Iris pigment epithelial cell (primary cell): ENCODE measurements around the gene COL18A1.

Source experiments
- DNase-seq: peaks from one replicate; pipeline ENCODE4 v3.0.0-alpha.2; 2011; ENCODE audit warnings: low read depth

The COL18A1 gene

DNA sequence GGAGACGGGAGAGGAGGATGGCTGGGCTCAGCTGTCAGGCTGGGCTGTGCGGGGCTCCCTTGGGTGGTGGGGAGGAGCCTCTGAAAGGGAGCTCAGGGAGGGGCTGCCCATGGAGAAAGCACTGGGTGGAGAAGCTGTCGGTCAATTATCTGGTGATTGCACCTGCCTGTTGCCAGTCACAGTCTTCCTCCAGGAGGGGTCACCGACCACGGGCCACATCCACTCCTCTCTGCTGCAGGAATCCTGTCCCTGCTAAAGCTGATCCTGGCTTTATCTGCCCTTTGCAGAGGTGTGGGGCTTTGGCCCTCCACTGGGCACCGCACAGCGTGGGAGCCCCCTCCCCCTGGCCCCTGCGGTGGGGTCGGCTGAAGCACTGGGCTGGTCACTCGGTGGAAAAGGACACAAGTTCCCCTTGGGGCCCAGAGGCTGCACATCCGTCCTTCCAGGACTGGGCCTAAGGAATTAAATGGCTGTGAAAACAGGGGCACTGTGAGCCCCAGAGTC, 21.8 kb upstream of the COL18A1 start:
- no peak for DNase-seq

DNA sequence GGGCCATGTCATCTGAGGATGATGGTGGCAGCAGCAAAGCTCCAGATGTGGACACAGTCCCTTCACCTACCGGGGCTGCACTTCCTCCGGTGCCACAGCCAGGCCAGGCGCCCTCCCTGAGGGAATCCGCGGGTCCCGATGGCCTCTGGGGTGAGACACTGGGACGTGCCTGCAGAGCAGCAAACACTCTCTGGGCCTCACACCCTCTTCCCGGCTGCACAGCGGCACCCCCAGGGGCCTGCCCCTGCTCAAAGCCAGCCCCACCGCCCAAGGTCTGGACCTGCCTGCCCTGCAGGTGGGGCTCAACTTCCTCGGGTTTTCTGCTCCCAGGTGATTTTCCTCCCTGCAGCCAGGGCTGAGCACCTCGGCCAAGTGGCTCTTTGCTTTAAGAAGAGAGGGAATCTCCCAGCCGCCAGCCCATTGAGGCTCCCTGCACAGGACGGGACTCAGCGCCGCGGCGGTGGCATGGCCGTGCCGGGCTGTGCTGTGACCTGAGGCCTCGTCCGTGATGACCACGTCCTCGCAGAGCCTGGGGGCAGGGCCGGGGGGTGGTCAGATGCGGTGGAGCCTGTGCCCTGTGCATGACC, 21.3 kb upstream of the COL18A1 start:
- no peak for DNase-seq

DNA sequence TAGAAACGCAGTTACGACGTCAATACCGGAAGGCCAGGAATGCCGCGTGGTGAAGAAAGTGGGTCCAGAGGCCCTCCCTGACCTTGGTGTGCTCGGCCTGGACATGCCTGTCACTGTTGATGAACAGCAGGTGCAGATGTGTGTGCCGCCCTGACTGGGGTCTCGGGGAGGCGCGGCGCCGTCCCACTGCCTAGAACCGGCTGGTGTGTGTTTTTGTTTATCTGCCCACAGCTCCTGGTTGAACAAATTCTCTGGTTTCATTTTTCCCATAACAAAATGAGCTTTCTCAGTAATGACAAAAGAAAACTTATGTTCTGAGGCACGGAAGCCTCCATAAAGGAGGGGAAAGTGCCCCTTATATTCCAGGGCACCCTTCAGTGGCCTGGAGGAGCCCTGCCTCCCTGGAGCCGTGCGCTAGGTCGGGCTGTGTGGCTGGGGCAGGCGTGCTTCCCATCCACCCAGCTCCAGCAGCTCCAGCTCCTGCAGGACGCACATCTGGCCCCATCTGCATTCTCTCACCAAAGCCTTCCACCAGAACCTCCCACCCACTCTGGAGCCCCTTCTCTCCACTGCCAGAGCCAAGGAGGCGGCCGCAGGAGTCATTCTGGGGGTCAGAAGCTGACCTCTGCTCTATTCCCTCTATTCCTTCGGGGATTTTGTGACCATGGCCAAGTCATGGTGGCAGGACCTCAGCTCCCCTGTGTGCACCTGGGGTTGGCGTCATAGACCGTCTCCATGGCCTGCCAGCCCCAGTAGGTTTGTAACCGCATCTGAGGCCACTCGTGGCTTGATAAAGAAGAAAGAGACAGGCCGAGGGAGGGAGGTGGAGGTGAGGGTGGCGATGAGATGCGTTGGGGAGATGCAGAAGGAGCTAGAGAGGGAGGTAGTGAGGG, 20.1 kb upstream of the COL18A1 start:
- no peak for DNase-seq

DNA sequence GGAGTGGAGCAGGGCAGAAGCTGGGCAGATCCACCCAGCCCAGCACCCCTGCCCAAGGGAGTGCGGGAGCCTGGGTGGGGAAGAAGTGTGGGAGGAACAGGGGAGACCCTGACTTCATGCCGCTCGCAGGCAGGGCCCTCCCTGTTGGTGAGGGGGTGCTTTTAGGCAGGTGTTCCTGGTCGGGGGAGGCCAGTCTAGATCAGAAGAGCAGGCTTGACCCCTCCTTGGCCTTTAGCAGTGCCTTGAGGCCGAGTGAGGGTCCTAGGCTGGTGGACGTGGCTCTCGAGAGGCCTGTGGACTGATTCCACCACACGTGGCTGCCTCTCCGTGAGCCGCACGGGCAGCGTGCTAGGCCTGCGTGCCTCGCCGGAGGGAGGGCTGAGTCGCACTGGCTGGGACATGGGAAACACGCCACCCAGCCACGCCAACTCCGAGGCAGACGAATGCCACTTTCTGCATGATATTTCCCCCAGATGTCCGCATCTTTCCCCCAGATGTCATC, 19.4 kb upstream of the COL18A1 start:
- no peak for DNase-seq

DNA sequence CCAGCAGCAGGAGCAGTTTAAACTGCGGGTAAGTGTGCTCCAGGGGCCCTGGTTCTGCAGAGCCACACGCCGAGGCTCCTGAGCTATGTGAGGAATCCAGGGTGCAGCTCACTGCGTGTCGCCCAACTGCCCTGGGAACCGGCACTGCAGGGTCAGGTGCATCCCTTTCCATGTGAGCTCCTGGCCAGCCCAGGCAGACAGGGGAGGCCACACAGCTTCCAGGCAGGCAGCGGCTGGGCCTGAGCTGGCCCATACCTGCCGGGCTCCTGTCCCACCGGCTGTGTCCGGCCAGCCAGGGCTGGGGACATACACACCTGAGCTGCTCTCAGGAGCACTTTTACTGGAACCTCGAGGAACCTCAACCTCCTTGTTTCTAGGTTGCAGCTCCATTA, 18.6 kb upstream of the COL18A1 start:
- DNase-seq, result no peak

DNA sequence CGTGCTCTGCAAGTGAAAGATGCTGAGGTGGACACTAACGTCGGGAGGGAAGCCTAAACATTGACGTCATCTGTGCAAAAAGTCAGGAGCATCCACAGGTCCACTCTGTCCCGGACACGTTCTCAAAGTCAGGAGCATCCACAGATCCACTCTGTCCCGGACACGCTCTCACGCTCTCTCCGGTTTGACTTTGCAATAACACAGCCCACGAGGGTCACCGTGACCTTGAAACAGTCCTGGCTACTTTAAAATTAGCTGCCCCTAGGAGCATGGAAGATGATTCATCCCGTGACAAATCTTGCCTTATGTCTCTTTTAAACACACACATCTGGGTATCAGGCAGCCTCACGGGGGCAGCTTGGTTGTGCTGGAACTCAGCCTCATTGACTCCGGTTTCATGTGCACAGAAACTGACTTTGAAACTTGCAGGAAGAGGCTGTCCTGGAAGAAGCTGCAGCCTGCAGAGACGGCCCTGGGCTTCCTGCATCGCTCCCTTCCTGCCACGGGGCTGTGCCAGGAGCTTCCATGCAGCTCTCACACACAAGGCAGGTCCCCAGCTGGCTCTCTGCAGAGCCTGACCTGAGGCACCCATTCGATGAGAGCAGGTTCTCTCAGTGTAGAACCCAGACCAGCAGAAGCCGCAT, 18.1 kb upstream of the COL18A1 start:
- peak; percentile 84 for DNase-seq

DNA sequence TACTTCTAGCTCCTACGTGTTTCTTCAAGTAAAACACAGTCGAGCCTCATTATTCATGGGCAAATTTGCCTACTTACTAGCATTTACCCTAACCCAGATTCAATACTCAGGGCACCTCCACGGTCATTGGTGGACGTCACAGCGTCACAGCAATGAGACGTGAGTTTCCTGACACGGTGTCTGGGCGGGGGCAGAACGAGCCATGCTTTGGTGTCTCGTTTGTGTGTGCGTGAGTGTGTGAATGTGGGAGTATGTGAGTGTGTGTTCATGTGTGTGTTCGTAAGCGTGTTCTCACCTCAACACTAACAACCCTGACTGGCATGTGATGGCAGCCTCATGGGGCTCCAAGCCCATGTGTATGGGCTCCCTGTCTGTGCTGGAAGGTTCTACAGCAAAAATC, 17.5 kb upstream of the COL18A1 start:
- DNase-seq, result no peak

DNA sequence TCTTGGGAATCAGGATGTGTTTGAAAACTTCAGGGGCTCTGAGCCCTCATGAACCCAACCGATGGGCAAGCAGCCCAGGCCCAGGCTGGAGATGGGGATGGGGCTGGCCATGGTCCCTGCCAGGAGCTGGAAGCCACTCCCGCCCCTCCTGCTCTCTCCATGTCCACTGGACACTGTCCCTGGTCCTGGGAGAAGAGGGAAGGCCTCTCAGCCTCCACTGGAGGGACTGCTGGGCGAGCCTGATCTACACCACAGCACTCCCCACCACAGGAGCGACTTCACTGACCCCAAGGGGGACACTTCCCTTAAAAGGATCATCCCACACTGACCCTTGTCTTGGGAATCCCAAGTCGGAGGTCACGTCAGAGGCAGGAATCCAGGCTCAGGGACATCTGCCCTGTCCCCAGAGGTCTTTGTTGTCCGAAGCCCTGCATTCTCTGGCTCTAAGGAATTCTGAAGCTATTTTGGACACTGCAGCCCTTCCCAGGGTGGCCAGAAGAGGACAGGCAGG, 16.9 kb upstream of the COL18A1 start:
- DNase-seq, result no peak

DNA sequence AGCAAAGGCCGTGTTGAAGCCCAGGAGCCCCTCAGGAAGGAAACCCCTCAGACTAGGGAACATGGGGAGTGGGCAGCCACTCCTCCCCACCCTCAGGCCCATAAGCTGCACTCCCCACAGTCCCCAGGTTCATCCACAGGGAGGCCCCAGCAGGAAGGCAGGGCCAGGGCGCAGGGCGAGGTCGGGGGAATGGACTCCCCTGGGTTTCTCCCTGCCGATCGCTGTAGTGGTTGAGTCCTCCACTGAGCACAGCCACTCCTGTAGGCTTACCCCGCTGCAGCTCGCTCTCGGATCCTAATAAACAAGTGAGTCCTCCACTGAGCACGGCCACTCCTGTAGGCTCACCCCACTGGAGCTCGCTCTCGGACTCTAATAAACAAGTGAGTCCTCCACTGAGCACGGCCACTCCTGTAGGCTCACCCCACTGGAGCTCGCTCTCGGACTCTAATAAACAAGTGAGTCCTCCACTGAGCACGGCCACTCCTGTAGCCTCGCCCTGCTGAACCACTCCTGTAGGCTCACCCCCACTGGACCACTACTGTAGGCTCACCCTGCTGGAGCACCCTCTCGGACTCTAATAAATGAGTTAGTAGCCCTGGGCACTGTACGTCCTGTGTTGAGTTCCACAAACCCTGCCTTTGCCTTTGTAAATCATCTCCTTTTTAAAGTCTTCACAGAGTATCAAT, 16.2 kb upstream of the COL18A1 start:
- DNase-seq, result no peak

DNA sequence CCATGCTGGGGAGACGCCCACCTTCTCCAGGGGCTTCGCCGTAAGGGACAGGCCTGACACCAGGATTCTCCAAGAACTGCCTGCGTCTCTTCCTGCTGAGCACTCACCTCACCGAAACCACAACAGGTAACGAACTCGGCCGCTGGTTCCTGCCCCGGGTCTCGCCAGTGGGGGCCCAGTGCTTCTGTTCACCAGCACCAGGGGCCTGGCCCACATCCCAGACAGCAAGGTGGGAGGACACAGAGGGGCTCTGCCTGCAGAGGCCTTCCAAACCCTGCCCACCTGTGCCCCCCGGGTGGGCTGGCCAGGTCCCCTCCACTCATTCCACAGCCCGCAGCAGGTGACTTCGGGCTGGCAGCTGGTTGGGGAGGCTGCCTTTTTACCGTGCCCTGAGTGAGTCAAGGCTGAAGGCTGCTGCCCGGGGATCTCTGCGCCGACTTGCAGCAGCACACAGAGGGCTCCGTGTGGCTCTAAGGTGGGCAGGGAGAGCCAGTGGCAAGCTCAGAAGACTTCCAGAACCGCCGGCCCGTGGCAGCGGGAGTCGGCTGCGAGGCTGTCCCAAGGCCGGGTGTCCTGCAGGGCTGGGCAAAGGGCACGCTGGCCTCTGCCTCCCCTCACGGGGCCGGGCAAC, 14.7 kb upstream of the COL18A1 start:
- no peak for DNase-seq

DNA sequence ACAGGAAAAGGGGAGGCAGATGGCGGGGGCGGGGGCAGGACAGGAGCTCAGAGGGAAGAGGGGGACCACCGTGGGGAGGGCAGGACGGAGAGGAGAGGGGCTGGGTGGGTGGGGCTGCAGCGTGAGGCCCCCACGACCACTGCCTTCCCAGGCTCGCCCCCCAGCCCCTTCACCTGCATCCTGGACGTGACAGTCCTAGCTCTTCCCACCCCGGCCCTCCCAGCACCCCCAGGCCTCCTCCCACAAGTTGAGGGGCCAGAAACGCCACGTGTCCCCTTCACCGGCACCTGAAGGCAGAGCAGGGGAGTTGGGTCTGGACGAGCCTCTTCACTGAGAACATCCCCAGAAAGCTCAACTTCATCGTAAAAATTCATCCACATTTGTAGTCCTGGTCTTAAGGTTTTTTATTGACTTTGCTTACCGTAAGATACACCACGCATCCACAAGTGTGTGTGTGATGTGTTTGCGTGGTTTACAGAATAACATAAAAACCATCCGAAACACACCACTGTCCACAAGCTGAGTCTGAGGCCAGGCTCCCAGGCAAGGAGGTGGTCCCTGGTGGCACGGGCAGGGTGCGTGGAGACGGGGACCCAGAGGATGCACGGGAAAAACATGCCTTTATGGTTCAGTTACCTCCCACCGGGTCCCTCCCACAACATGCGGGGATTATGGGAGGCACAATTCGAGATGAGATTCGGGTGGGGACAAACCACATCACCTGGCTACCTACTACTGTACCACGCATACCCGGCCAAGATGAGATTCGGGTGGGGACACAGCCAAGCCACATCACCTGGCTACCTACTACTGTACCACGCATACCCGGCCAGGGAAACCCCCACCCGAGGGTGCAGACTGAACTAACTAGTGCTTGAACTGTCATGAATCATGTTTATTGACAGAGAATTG, 13.9 kb upstream of the COL18A1 start:
- DNase-seq, result no peak

DNA sequence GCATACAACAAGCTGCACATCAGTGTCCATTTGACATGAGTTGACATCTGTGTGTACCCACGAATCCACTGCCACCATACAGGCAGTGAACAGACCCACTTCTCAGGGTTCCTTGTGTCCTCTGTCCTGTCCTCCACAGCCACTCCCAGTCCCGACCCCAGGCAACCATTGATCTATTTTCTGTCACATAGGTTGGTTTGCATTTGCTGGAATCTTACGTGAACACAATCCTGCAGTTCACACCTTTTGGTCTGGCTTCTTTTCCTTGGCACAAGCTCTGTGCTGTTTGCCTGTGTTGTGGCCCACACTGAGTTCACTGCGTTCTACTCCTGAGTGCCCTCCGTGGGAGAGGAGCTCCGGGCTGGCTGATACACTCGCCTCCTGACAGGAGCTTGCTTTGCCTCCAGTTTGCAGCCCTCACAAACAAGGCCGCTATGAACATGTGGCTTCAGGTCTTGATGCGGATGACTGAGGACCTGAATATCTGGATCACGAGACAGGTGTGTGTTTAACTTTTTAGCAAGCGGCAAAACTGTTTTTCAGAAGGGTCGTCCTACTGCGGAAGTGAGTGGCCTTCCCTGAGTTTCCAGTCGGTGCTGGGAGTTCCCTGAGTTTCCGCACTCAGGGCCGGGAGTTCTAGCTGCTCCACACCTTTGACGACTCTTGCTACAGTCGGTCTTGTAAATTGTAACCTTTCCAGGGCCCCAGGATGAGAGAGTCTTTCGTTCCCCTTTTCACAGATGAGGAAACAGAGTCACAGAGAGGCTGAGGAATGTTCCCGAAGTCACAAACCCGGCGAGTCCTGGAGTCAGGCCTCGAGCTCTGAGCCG, 13.0 kb upstream of the COL18A1 start:
- DNase-seq, result no peak

DNA sequence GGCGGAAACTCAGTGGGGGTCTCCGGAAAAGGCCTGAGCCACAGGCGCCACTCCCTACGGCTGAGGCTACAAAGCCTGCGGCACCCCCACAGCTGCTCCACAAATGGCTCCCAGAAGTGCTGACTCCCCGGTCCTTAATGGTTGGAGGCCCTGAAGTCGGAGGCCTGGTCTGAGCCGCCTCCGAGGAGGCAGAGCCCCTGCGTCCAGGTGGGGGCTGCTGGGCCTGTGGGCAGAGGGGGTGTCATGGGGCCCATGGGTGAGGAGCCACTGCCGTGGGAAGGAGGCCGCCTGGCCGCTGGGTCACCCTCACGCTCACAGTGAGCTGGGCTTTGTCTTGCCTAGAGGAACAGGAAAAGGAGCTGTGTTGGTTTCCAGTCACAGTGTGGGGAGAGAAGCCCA, 12.4 kb upstream of the COL18A1 start:
- DNase-seq, result no peak

DNA sequence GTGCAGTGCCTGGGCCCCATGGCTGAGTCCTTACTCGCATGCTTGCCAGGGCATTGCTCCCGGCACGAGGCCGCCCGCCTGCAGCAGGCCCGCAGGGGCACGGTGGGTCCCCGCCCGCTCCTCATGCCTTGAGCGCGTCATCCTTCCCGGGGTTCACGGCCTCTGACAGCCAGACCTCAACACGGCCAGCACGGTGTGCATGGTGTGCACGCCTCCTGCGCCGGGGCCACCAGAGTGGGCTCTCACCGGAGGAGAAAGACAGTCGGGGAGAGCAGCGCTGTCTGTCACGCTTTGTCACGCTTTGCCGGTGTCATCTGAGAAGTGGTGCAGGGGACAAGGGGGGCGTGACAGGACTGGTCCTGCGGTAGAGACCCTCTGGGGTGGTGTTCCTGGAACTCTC, 11.9 kb upstream of the COL18A1 start:
- DNase-seq, result no peak

DNA sequence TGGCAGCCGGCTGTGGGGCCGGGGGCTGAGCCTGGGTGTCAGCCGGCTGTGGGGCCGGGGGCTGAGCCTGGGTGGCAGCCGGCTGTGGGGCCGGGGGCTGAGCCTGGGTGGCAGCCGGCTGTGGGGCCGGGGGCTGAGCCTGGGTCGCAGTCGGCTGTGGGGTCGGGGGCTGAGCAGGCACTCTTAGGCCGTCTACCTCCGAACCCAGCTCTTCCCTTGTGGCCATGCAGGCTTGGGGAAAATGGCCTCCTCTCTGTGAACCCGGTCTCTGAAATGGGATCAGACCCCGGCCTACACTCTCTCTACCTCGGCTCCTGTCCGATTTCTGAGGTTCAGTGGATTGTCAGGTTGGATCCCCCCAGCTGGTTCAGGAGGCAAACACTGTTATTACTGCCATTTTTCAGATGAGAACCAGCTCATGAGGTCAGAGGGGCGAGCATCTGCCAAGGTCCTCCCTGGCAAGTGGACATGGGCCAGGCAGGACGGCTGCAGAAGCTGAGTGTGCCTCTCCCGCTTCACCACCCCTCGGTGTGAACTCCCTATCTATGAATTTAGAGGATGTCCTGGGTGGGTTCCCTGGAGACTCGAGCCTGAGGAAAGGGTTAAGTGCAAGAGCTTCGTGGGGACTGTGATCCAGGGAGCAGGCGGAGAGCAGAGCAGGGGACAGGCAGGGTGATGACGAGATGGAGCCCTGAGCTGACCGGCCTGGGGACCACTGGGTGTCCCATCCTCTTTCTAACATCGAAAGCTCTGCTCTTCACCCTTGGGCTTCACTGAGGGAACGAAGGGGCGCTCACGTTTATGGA, 10.9 kb upstream of the COL18A1 start:
- no peak for DNase-seq

DNA sequence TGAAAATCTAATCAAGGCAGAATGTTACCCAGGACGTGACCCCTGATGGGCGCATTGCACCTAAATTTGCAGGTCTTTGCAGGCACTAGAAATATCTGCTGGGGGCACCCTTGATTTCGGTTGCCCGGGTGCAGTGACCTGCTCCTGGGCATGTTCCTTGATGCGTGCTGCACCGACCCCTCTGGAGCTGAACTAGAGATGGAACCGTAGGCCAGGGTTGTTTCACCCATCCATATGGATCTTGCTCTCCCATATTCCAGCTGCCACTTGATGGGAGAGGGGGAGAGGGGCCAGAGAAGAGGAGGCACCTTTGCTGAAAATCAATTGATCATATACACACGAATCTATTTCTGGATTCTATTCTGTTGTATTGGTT, 8.4 kb upstream of the COL18A1 start:
- DNase-seq, result no peak

DNA sequence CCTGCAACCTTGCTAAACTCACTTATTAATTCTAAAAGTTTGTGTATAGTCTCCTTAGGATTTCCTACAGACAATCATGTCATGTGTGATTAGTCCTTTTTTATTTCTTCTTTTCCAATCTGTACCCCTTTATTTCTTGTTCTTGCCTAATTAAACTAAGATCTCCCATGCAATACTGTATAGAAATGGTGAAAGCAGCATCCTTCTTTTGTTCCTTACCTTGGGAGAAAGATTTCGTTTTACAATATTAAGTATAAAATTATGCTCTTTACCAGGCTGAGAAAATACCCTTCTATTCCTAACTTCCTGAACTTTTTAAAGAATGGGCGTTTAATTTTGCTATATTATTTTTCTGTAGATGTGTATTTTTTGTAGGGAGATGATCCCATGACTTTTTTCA, 7.6 kb upstream of the COL18A1 start:
- DNase-seq, result no peak

DNA sequence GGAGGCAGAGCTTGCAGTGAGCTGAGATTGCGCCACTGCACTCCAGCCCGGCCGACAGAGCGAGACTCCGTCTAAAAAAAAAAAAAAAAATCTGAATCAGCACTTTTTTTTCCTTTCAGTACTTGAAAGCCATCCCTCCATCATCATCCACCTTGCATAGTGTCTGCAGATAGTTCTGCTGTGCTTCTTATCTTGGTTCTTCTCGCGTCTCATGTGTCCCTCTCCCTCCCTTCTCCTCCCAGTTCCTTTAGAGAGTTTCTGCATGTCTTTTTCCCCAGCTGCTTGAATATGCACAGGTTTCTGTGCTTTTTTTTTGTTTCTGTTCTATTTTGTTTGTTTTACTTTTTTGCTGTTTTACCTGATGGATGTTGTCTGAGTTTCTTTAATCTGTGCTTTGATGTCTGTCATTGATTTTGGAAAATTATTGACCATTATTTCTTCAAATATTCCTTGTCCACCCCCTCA, 3.9 kb upstream of the COL18A1 start:
- no peak for DNase-seq
